Smooth muscle cell (in vitro differentiated cells): ENCODE measurements around the gene HS6ST1. TPM values are rescaled to one million over a fixed set of nuclear protein-coding genes. Genes with fewer than 3 reads are reported as not detected.

Source experiments
- DNase-seq: peaks from one replicate; lab custom pipeline; 2025; ENCODE audit not compliant: unreplicated experiment; lab: John Stamatoyannopoulos, UW
- H2AFZ ChIP-seq: fragments of 200-600 bp; sonication (generic); 2 replicates; pipeline ENCODE4 v1.6.0; 2016; ENCODE audit warnings: antibody characterized with exemption, low read depth, mild to moderate bottlenecking
- H3F3A ChIP-seq: fragments of 200-600 bp; sonication (generic); 2 replicates; pipeline ENCODE4 v1.6.0; 2017; ENCODE audit warnings: antibody characterized with exemption, low read depth
- H3K27ac ChIP-seq: fragments of 200-600 bp; sonication (generic); 2 replicates; pipeline ENCODE4 v1.5.1; 2016; ENCODE audit warnings: low read depth, mild to moderate bottlenecking
- H3K27me3 ChIP-seq: fragments of 200-600 bp; sonication (generic); 2 replicates; pipeline ENCODE4 v1.6.1; 2016; ENCODE audit warnings: low read depth, mild to moderate bottlenecking
- H3K36me3 ChIP-seq: fragments of 200-600 bp; sonication (generic); 2 replicates; pipeline ENCODE4 v1.5.1; 2016; ENCODE audit warnings: low read depth
- H3K4me1 ChIP-seq: fragments of 200-600 bp; sonication (generic); 2 replicates; pipeline ENCODE4 v1.5.1; 2016; ENCODE audit warnings: low read depth
- H3K4me2 ChIP-seq: fragments of 200-600 bp; sonication (generic); 2 replicates; pipeline ENCODE4 v1.6.0; 2016; ENCODE audit warnings: mild to moderate bottlenecking
- H3K4me3 ChIP-seq: fragments of 200-600 bp; sonication (generic); 2 replicates; pipeline ENCODE4 v1.5.1; 2016; ENCODE audit warnings: mild to moderate bottlenecking
- H3K79me2 ChIP-seq: fragments of 200-600 bp; sonication (generic); 2 replicates; pipeline ENCODE4 v1.6.0; 2016; ENCODE audit warnings: low read depth, mild to moderate bottlenecking
- H3K9ac ChIP-seq: fragments of 200-600 bp; sonication (generic); 2 replicates; pipeline ENCODE4 v1.6.0; 2016; ENCODE audit warnings: low read depth
- H3K9me3 ChIP-seq: fragments of 200-600 bp; sonication (generic); replicated peaks from 2 replicates; pipeline ENCODE4 v1.5.1; 2016; ENCODE audit warnings: low read depth
- H4K20me1 ChIP-seq: fragments of 200-600 bp; sonication (generic); 2 replicates; pipeline ENCODE4 v1.6.0; 2016; ENCODE audit warnings: low read depth
- CTCF ChIP-seq: fragments of 200-600 bp; sonication (generic); IDR thresholded peaks from 2 replicates; pipeline ENCODE4 v1.5.1; 2017; ENCODE audit warnings: borderline replicate concordance, mild to moderate bottlenecking, antibody characterized with exemption; ENCODE audit not compliant: insufficient read depth, poor library complexity, severe bottlenecking
- WGBS: methylation state at CpG from one replicate; pipeline ENCODE4 v1.1.7; 2016; ENCODE audit warnings: low lambda C conversion rate; 5-methylcytosine and 5-hydroxymethylcytosine counted together
- polyA plus RNA-seq: library from polyadenylated mRNA; unstranded; fragments of >200 nt; fragmentation: Nextera tagmentation; extraction: Ambion mirVana; gene quantifications from 2 replicates; pipeline ENCODE4 v1.2.1, GENCODE V29; 2016
- total RNA-seq: library from RNA; depleted of rRNA; stranded (reverse); fragments of >200 nt; gene quantifications from 2 replicates; pipeline ENCODE4 v1.2.3, GENCODE V29; 2014

HS6ST1 gene
- total and polyA plus RNA-seq, 2 experiments from 2014 or later, result 9.3 to 13.0 TPM

- TF ChIP-seq CTCF, result no peak
- Histone ChIP-seq H3K4me3 (no peak overlapping the region), H3K9ac (no peak overlapping the region), H2AFZ (no peak overlapping the region), H3F3A (no peaks in the 10 kb centered on the region), H3K4me1 (no peaks in the 10 kb centered on the region), H3K4me2 (no peak overlapping the region), H3K27ac (no peak overlapping the region), H3K27me3 (no peaks in the 10 kb centered on the region), H3K79me2 (no peaks in the 10 kb centered on the region), H3K36me3 (no peaks in the 10 kb centered on the region), H3K9me3 (peaks cover 19% of the 10 kb centered on the region), H4K20me1 (no peaks in the 10 kb centered on the region)
- WGBS, result 95% methylated on average over 5 of the region's 5 CpGs
- no peak for DNase-seq
Measured at GRCh38 chr2:128330583-128330982, 11.9 kb upstream of the HS6ST1 start.

- Histone ChIP-seq H4K20me1 (no peaks in the 10 kb centered on the region), H3K9ac (no peak overlapping the region), H2AFZ (no peak overlapping the region), H3K27ac (no peak overlapping the region), H3K4me2 (no peak overlapping the region), H3F3A (no peaks in the 10 kb centered on the region), H3K36me3 (no peaks in the 10 kb centered on the region), H3K4me3 (no peak overlapping the region), H3K79me2 (no peaks in the 10 kb centered on the region), H3K4me1 (no peaks in the 10 kb centered on the region), H3K27me3 (no peaks in the 10 kb centered on the region), H3K9me3 (peaks cover 14% of the 10 kb centered on the region)
- DNase-seq, result no peak
- WGBS, result 88% methylated on average over 6 of the region's 6 CpGs
- no peak for TF ChIP-seq CTCF
Measured at GRCh38 chr2:128329607-128330006, 10.9 kb upstream of the HS6ST1 start.

GRCh38 chr2:128327180-128327964 lies 8.7 kb upstream of the HS6ST1 start:
- Histone ChIP-seq H3K9me3 (peaks cover 7% of the 10 kb centered on the region), H4K20me1 (no peaks in the 10 kb centered on the region), H3K4me1 (peaks cover 5% of the 10 kb centered on the region), H3K4me2 (no peak overlapping the region), H2AFZ (no peak overlapping the region), H3F3A (no peaks in the 10 kb centered on the region), H3K9ac (no peak overlapping the region), H3K27ac (no peak overlapping the region), H3K36me3 (no peaks in the 10 kb centered on the region), H3K27me3 (no peaks in the 10 kb centered on the region), H3K79me2 (no peaks in the 10 kb centered on the region), H3K4me3 (no peak overlapping the region)
- WGBS, result 93% methylated on average over 11 of the region's 11 CpGs
- TF ChIP-seq CTCF, result no peak
- DNase-seq, result no peak

- no peak for DNase-seq
- no peaks in the 10 kb centered on the region for H3K9me3 ChIP-seq
- WGBS, result 82% methylated on average over 4 of the region's 4 CpGs
Measured at GRCh38 chr2:128326346-128326745, 7.7 kb upstream of the HS6ST1 start.

More at GRCh38 chr2:128326346-128326745, 7.7 kb upstream of the HS6ST1 start:
- Histone ChIP-seq H3K36me3 (no peaks in the 10 kb centered on the region), H3K4me3 (no peak overlapping the region), H3K27me3 (no peaks in the 10 kb centered on the region), H3F3A (no peaks in the 10 kb centered on the region), H4K20me1 (no peaks in the 10 kb centered on the region), H3K4me2 (no peak overlapping the region), H3K79me2 (no peaks in the 10 kb centered on the region), H3K9ac (no peak overlapping the region), H3K4me1 (peaks cover 9% of the 10 kb centered on the region), H2AFZ (no peak overlapping the region), H3K27ac (no peak overlapping the region)
- no peak for TF ChIP-seq CTCF
